Measurements from ENCODE around the gene EXOSC10.

The EXOSC10 gene

GRCh38 chr1:11099310-11100148 is at the start of gene EXOSC10:
TSS of gene EXOSC10 (minus strand) at chr1:11099869. CDS start at chr1:11099831, 38 bp downstream.
- peak; percentile 85 to 89 for DNase-seq (ENCODE audit: low read depth in 2 of 2, low spot score in 1 of 2)

- no peak for DNase-seq (ENCODE audit: low read depth in 2 of 2, low spot score in 1 of 2)
Observed at GRCh38 chr1:11147197-11147770, 47.6 kb upstream of the EXOSC10 start.

GRCh38 chr1:11145741-11146140 is 46.1 kb upstream of the EXOSC10 start:
- no peak for DNase-seq (ENCODE audit: low read depth in 2 of 2, low spot score in 1 of 2)

- DNase-seq (ENCODE audit: low read depth in 2 of 2, low spot score in 1 of 2) = no peak
Observed at GRCh38 chr1:11144570-11145256, 45.0 kb upstream of the EXOSC10 start.

GRCh38 chr1:11143907-11144306 is 44.2 kb upstream of the EXOSC10 start:
- DNase-seq (ENCODE audit: low read depth in 2 of 2, low spot score in 1 of 2) = no peak

GRCh38 chr1:11143401-11143800 is 43.7 kb upstream of the EXOSC10 start:
- no peak for DNase-seq (ENCODE audit: low read depth in 2 of 2, low spot score in 1 of 2)

GRCh38 chr1:11142618-11143391 is 43.1 kb upstream of the EXOSC10 start:
- no peak for DNase-seq (ENCODE audit: low read depth in 2 of 2, low spot score in 1 of 2)

GRCh38 chr1:11138952-11139351 is 39.3 kb upstream of the EXOSC10 start:
- no peak for DNase-seq (ENCODE audit: low read depth in 2 of 2, low spot score in 1 of 2)

GRCh38 chr1:11138029-11138428 is 38.4 kb upstream of the EXOSC10 start:
- DNase-seq (ENCODE audit: low read depth in 2 of 2, low spot score in 1 of 2) = no peak

GRCh38 chr1:11134898-11135266 is 35.2 kb upstream of the EXOSC10 start:
- no peak for DNase-seq (ENCODE audit: low read depth in 2 of 2, low spot score in 1 of 2)

GRCh38 chr1:11134251-11134897 is 34.7 kb upstream of the EXOSC10 start:
- DNase-seq (ENCODE audit: low read depth in 2 of 2, low spot score in 1 of 2) = no peak

GRCh38 chr1:11132563-11133293 is 33.1 kb upstream of the EXOSC10 start:
- no peak for DNase-seq (ENCODE audit: low read depth in 2 of 2, low spot score in 1 of 2)

GRCh38 chr1:11131816-11132215 is 32.1 kb upstream of the EXOSC10 start:
- DNase-seq (ENCODE audit: low read depth in 2 of 2, low spot score in 1 of 2) = no peak

- DNase-seq (ENCODE audit: low read depth in 2 of 2, low spot score in 1 of 2) = no peak
Observed at GRCh38 chr1:11130406-11130805, 30.7 kb upstream of the EXOSC10 start.

GRCh38 chr1:11129649-11130390 is 30.2 kb upstream of the EXOSC10 start:
- no peak for DNase-seq (ENCODE audit: low read depth in 2 of 2, low spot score in 1 of 2)

GRCh38 chr1:11126569-11126968 is 26.9 kb upstream of the EXOSC10 start:
- no peak for DNase-seq (ENCODE audit: low read depth in 2 of 2, low spot score in 1 of 2)

- no peak for DNase-seq (ENCODE audit: low read depth in 2 of 2, low spot score in 1 of 2)
Observed at GRCh38 chr1:11125931-11126330, 26.3 kb upstream of the EXOSC10 start.

- DNase-seq (ENCODE audit: low read depth in 2 of 2, low spot score in 1 of 2) = no peak
Observed at GRCh38 chr1:11124965-11125364, 25.3 kb upstream of the EXOSC10 start.

- DNase-seq (ENCODE audit: low read depth in 2 of 2, low spot score in 1 of 2) = no peak
Observed at GRCh38 chr1:11116318-11116717, 16.6 kb upstream of the EXOSC10 start.

GRCh38 chr1:11114966-11115365 is 15.3 kb upstream of the EXOSC10 start:
- no peak for DNase-seq (ENCODE audit: low read depth in 2 of 2, low spot score in 1 of 2)
